ENCODE data around the gene LRIG3.

LRIG3 gene

GRCh38 chr12:58882826-58883225, 37.5 kb downstream of the LRIG3 start:
- no peak for TF ChIP-seq CTCF (IDR thresholded peaks at IDR 0.05; ENCODE audit: insufficient read depth, low read depth, low read length, missing control alignments)
- no peak overlapping the region for H3K4me3 ChIP-seq (ENCODE audit: low read depth, low read length)
- no peak for DNase-seq (ENCODE audit: low read depth)

- DNase-seq (ENCODE audit: low read depth), result no peak
- TF ChIP-seq CTCF (IDR thresholded peaks at IDR 0.05; ENCODE audit: insufficient read depth, low read depth, low read length, missing control alignments), result no peak
- no peak overlapping the region for H3K4me3 ChIP-seq (ENCODE audit: low read depth, low read length)
These were observed 38.5 kb downstream of the LRIG3 start for GRCh38 chr12:58881816-58882215.

GRCh38 chr12:58880639-58881038, 39.7 kb downstream of the LRIG3 start:
- no peak for DNase-seq (ENCODE audit: low read depth)
- TF ChIP-seq CTCF (IDR thresholded peaks at IDR 0.05; ENCODE audit: insufficient read depth, low read depth, low read length, missing control alignments), result no peak

GRCh38 chr12:58877243-58877743, 43.0 kb downstream of the LRIG3 start:
- no peak overlapping the region for H3K4me3 ChIP-seq (ENCODE audit: low read depth, low read length)
- no peak for TF ChIP-seq CTCF (IDR thresholded peaks at IDR 0.05; ENCODE audit: insufficient read depth, low read depth, low read length, missing control alignments)
- DNase-seq (ENCODE audit: low read depth), result no peak

More at GRCh38 chr12:58880639-58881038, 39.7 kb downstream of the LRIG3 start:
- H3K4me3 ChIP-seq (ENCODE audit: low read depth, low read length), result no peak overlapping the region

- DNase-seq (ENCODE audit: low read depth), result no peak
- H3K4me3 ChIP-seq (ENCODE audit: low read depth, low read length), result no peak overlapping the region
- no peak for TF ChIP-seq CTCF (IDR thresholded peaks at IDR 0.05; ENCODE audit: insufficient read depth, low read depth, low read length, missing control alignments)
These were observed 46.8 kb downstream of the LRIG3 start for GRCh38 chr12:58873496-58873895.

GRCh38 chr12:58871556-58871955, 48.7 kb downstream of the LRIG3 start:
- no peak for TF ChIP-seq CTCF (IDR thresholded peaks at IDR 0.05; ENCODE audit: insufficient read depth, low read depth, low read length, missing control alignments)
- no peak for DNase-seq (ENCODE audit: low read depth)
- no peak overlapping the region for H3K4me3 ChIP-seq (ENCODE audit: low read depth, low read length)

GRCh38 chr12:58870595-58870994, 49.7 kb downstream of the LRIG3 start:
- no peak for TF ChIP-seq CTCF (IDR thresholded peaks at IDR 0.05; ENCODE audit: insufficient read depth, low read depth, low read length, missing control alignments)
- H3K4me3 ChIP-seq (ENCODE audit: low read depth, low read length), result no peak overlapping the region
- no peak for DNase-seq (ENCODE audit: low read depth)
